Fibroblast of the aortic adventitia (primary cell): Measurements from ENCODE around the gene DMD. TPM values are rescaled to one million over a fixed set of nuclear protein-coding genes. Genes with fewer than 3 reads are reported as not detected.

Experiments
- DNase-seq: peaks from one replicate; pipeline ENCODE4 v3.0.0-alpha.2; 2010; ENCODE audit warnings: low read depth
- H3K4me3 ChIP-seq: 2 replicates; pipeline ENCODE4 v1.5.1; 2011; ENCODE audit warnings: low read depth, mild to moderate bottlenecking, control low read depth, low read length, moderate library complexity
- CTCF ChIP-seq: IDR thresholded peaks from 2 replicates; pipeline ENCODE4 v1.5.1; 2011; ENCODE audit warnings: mild to moderate bottlenecking, low read length, control low read depth, inconsistent platforms; ENCODE audit not compliant: insufficient read depth
- total RNA-seq: library from RNA; depleted of rRNA; stranded (reverse); fragments of >200 nt; gene quantifications from 2 replicates; pipeline ENCODE4 v1.2.3, GENCODE V29; 2012; ENCODE audit warnings: low replicate concordance

Gene DMD
- total RNA-seq, 1 donor, result 10.3 TPM

GRCh38 chrX:32137525-32137924 is 1073.8 kb downstream of the DMD start:
- no peak for DNase-seq

DNA sequence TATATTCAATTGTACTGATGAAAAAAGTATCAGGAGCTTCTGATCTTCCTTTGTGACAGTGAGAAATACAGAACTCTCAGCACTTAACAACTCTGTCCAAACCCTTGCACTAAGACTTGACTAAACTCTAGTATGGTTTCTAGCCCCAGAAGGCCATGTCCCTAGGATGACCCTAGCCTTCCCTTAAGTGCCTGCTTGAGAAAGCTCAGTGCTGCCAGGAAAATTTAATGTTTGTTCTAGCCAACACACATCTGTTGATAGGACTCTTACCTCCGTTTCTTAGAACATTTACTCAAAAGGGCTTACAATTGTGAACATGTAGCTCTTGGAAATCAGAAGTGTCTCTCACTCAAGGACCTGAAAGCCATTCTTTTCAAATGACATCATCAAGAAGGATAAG is 1084.4 kb downstream of the DMD start:
- no peak for DNase-seq
- H3K4me3 ChIP-seq, result no peak overlapping the region
- no peak for TF ChIP-seq CTCF

More at GRCh38 chrX:32137525-32137924, 1073.8 kb downstream of the DMD start:
- H3K4me3 ChIP-seq, result no peak overlapping the region
- TF ChIP-seq CTCF, result no peak

- no peak for TF ChIP-seq CTCF
- DNase-seq, result no peak
- no peak overlapping the region for H3K4me3 ChIP-seq
These were observed 1092.5 kb downstream of the DMD start for GRCh38 chrX:32118832-32119231.

DNA sequence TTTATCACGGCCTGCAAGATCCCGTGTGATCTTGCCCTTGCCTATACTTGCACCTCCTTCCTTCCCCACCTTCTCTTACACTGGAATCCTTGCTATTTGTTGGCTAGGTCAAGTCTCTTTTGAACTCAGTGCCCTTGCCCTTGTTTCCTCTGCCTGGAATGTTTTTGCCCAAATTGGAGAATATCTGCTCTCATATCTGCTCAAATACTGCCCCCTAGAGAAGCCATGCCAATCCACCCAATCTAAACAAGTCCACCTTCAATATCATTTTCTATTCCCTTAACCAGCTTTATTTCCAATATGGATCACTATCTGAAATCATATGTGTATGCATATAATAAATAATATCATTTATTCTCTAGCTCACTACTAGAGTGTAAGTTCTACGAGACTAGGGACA is 1095.3 kb downstream of the DMD start:
- H3K4me3 ChIP-seq, result no peak overlapping the region
- TF ChIP-seq CTCF, result no peak
- DNase-seq, result no peak

DNA sequence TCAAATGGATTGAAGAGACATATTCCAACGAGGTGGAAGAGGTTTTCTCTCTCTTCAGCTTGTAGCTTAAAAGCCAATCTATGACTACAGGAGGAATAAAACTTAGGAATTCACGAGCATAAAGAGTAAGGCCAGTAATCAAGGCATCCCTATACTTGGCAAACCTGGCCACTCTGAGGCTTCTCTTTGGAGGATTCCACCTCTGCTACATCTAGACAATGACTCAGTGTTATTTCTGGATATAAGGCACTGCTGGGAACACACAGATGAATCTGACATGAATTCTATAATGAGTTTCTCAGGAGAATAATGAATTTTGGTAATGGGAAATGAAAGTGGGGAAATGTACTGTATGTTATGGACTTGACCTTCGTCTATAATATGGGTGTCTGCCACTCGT is 1123.7 kb downstream of the DMD start:
- no peak overlapping the region for H3K4me3 ChIP-seq
- no peak for DNase-seq
- TF ChIP-seq CTCF, result no peak

DNA sequence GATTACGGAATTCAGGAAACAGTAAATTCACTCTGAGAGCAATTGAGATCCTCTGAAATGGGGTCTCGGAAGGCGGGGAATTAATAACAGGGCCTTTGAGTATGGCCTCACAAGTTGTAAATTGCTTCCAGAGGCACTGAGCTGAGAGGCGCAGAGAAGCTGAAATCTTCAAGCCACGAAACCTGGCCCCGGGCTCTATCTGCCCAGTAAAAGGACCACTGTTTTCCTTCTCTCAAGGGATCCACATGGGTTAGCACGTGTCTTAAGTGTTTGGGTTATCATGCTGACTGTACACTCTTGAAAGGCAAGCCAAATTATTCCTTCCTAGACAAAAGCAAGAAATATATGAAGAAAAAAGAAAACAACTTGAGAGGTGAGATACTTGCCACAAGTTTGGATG is 1126.6 kb downstream of the DMD start:
- no peak for DNase-seq
- TF ChIP-seq CTCF, result no peak
- no peak overlapping the region for H3K4me3 ChIP-seq

- no peak for DNase-seq
- no peak overlapping the region for H3K4me3 ChIP-seq
- no peak for TF ChIP-seq CTCF
These were observed 1163.1 kb downstream of the DMD start for GRCh38 chrX:32048285-32048684.
